Measurements from ENCODE around the gene WDR4. TPM values are rescaled to one million over a fixed set of nuclear protein-coding genes. Genes with fewer than 3 reads are reported as not detected.

WDR4 gene
- polyA plus RNA-seq, 1 of the 3 experiments (the other 2 are of a cell fraction) = 26.5 TPM

GRCh38 chr21:42850463-42850862 is 28.9 kb downstream of the WDR4 start (continued):
- TF ChIP-seq PBX3 (IDR thresholded peaks at IDR 0.05) = no peak
- no peak for TF ChIP-seq EP300 (IDR thresholded peaks at IDR 0.05; ENCODE audit: borderline replicate concordance in 1 of 2, low read depth in 1 of 2, low read length in 1 of 2)

- Histone ChIP-seq H3K36me3 (replicated peaks in 1 of 2; ENCODE audit: control insufficient read depth in 1 of 2, insufficient read depth in 2 of 2, low read length in 1 of 2) (peaks cover 4 to 75% of the 10 kb centered on the region in 2 experiments), H3K9me2 (no peaks in the 10 kb centered on the region), H3K4me3 (ENCODE audit: low read depth in 2 of 2, low read length in 1 of 2) (no peak overlapping the region), H4K20me1 (ENCODE audit: insufficient read depth) (peaks cover 12% of the 10 kb centered on the region; the same call in 1 of the 2 replicates), H3K79me2 (ENCODE audit: insufficient read depth) (peaks cover 25% of the 10 kb centered on the region; the same call in 1 of the 2 replicates), H3K4me1 (ENCODE audit: control insufficient read depth in 1 of 2, insufficient read depth in 2 of 2, low read depth in 1 of 2, low read length in 1 of 2) (no peaks in the 10 kb centered on the region), H3K4me2 (no peak overlapping the region), H3K27ac (ENCODE audit: low read depth in 2 of 2, low read length in 1 of 2) (no peak overlapping the region), H3F3A (replicated peaks; ENCODE audit: insufficient read depth) (no peaks in the 10 kb centered on the region), H3K9ac (no peak overlapping the region), H2AFZ (ENCODE audit: low read depth) (no peak overlapping the region), H3K9me3 (no peaks in the 10 kb centered on the region), H3K27me3 (ENCODE audit: insufficient read depth) (no peaks in the 10 kb centered on the region)
- TF ChIP-seq NRF1 (IDR thresholded peaks at IDR 0.05; ENCODE audit: low read depth, low read length) = no peak
- TF ChIP-seq JUND (IDR thresholded peaks at IDR 0.05) = no peak
- no peak for TF ChIP-seq PBX3 (IDR thresholded peaks at IDR 0.05)
- TF ChIP-seq CHD2 (IDR thresholded peaks at IDR 0.05; ENCODE audit: low read length, partially characterized antibody) = no peak
- no peak for TF ChIP-seq TAF1 (IDR thresholded peaks at IDR 0.05; ENCODE audit: borderline replicate concordance, low read depth, low read length)
- no peak for TF ChIP-seq NFIC (IDR thresholded peaks at IDR 0.05; ENCODE audit: borderline replicate concordance)
- no peak for TF ChIP-seq FOXM1 (IDR thresholded peaks at IDR 0.05; ENCODE audit: low read depth)
- no peak for TF ChIP-seq GATA2 (CRISPR knock-in tag; IDR thresholded peaks at IDR 0.05)
- TF ChIP-seq RXRA (IDR thresholded peaks at IDR 0.05; ENCODE audit: borderline replicate concordance, low read depth) = no peak
- TF ChIP-seq RAD21 (IDR thresholded peaks at IDR 0.05; ENCODE audit: low read length) = no peak
- no peak for TF ChIP-seq MAX (IDR thresholded peaks at IDR 0.05; ENCODE audit: low read depth)
- TF ChIP-seq POLR2AphosphoS5 (IDR thresholded peaks at IDR 0.05; ENCODE audit: low read depth, low read length) = no peak
- TF ChIP-seq, protein P1, sequence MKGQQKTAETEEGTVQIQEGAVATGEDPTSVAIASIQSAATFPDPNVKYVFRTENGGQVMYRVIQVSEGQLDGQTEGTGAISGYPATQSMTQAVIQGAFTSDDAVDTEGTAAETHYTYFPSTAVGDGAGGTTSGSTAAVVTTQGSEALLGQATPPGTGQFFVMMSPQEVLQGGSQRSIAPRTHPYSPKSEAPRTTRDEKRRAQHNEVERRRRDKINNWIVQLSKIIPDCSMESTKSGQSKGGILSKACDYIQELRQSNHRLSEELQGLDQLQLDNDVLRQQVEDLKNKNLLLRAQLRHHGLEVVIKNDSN (IDR thresholded peaks at IDR 0.05; ENCODE audit: borderline replicate concordance, low read depth) = no peak
- TF ChIP-seq RFX5 (IDR thresholded peaks at IDR 0.05; ENCODE audit: low read length) = no peak
- TF ChIP-seq YY1 (IDR thresholded peaks at IDR 0.05; ENCODE audit: low read depth) = no peak
- no peak for TF ChIP-seq TCF12 (IDR thresholded peaks at IDR 0.05)
- TF ChIP-seq TEAD4 (IDR thresholded peaks at IDR 0.05; ENCODE audit: borderline replicate concordance, insufficient read depth) = no peak
- no peak for TF ChIP-seq MXI1 (IDR thresholded peaks at IDR 0.05; ENCODE audit: low read depth, low read length)
- TF ChIP-seq ELF1 (IDR thresholded peaks at IDR 0.05) = no peak
- 94% methylated on average over 26 of the region's 29 CpGs for WGBS (ENCODE audit: low lambda C conversion rate)
- no peak for DNase-seq
- ChIA-PET CTCF (interaction anchor here (1.0 kb wide), 1 partner anchor 257 kb away, joined by 4 read pairs; no protein-coding TSS in a partner anchor), POLR2A (no interaction called here)
Observed at GRCh38 chr21:42849759-42850412, 29.5 kb downstream of the WDR4 start.
